ENCODE measurements around the gene BRME1. TPM values are rescaled to one million over a fixed set of nuclear protein-coding genes. Genes with fewer than 3 reads are reported as not detected.

BRME1 gene
- 12.0 TPM for total RNA-seq

- Histone ChIP-seq H3K27me3 (no peaks in the 10 kb centered on the region), H3K4me3 (peak within 1 kb of the TSS; percentile 79 to 99), H3K27ac (peak within 1 kb of the TSS; percentile 93), H3K36me3 (no peaks in the 10 kb centered on the region), H3K9me3 (no peaks in the 10 kb centered on the region), H3K4me1 (peaks cover 19% of the 10 kb centered on the region)
- no peak for DNase-seq (ENCODE audit: extremely low spot score in 2 of 2)
- intact Hi-C loops (cut with DNase I), result no loop called here
- TF ChIP-seq POLR2AphosphoS5 (IDR thresholded peaks at IDR 0.05; ENCODE audit: insufficient read depth in 1 of 2, low read depth in 1 of 2), result peak; percentile 28 to 58
- no peak for TF ChIP-seq POLR2A (IDR thresholded peaks at IDR 0.05)
Measured at GRCh38 chr19:13905634-13906520, at the start of gene BRME1, which contains the start of gene CC2D1A. Gene BRME1 (minus strand): TSS chr19:13906117. CDS start chr19:13904892, 1,225 bp downstream. Gene CC2D1A (plus strand): TSS chr19:13906201. CDS start chr19:13906442, 241 bp downstream.

- Histone ChIP-seq H3K36me3 (peaks cover 0 to 36% of the 10 kb centered on the region in 2 donors), H3K4me3 (no peak overlapping the region), H3K4me1 (peaks cover 12% of the 10 kb centered on the region), H3K27me3 (no peaks in the 10 kb centered on the region), H3K27ac (no peak overlapping the region), H3K9me3 (no peaks in the 10 kb centered on the region)
- no peak for TF ChIP-seq POLR2AphosphoS5 (IDR thresholded peaks at IDR 0.05; ENCODE audit: insufficient read depth in 1 of 2, low read depth in 1 of 2)
- TF ChIP-seq, protein P1, sequence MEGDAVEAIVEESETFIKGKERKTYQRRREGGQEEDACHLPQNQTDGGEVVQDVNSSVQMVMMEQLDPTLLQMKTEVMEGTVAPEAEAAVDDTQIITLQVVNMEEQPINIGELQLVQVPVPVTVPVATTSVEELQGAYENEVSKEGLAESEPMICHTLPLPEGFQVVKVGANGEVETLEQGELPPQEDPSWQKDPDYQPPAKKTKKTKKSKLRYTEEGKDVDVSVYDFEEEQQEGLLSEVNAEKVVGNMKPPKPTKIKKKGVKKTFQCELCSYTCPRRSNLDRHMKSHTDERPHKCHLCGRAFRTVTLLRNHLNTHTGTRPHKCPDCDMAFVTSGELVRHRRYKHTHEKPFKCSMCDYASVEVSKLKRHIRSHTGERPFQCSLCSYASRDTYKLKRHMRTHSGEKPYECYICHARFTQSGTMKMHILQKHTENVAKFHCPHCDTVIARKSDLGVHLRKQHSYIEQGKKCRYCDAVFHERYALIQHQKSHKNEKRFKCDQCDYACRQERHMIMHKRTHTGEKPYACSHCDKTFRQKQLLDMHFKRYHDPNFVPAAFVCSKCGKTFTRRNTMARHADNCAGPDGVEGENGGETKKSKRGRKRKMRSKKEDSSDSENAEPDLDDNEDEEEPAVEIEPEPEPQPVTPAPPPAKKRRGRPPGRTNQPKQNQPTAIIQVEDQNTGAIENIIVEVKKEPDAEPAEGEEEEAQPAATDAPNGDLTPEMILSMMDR (IDR thresholded peaks at IDR 0.05), result no peak
- no peak for TF ChIP-seq POLR2A (IDR thresholded peaks at IDR 0.05)
- intact Hi-C loops (cut with DNase I), result no loop called here
- no peak for DNase-seq (ENCODE audit: extremely low spot score in 2 of 2)
Measured at GRCh38 chr19:13954185-13954584, 48.3 kb upstream of the BRME1 start.

- peaks cover 12% of the 10 kb centered on the region for H3K4me1 ChIP-seq
- intact Hi-C loops (cut with DNase I), result no loop called here
- DNase-seq (ENCODE audit: extremely low spot score in 2 of 2), result no peak
- H3K9me3 ChIP-seq, result no peaks in the 10 kb centered on the region
- peaks cover 0 to 26% of the 10 kb centered on the region in 2 donors for H3K36me3 ChIP-seq
- H3K4me3 ChIP-seq, result peak overlapping the region; percentile 83 to 89
- no peak for TF ChIP-seq POLR2AphosphoS5 (IDR thresholded peaks at IDR 0.05; ENCODE audit: insufficient read depth in 1 of 2, low read depth in 1 of 2)
- no peak for TF ChIP-seq POLR2A (IDR thresholded peaks at IDR 0.05)
- TF ChIP-seq, protein P1 (IDR thresholded peaks at IDR 0.05), result no peak
- peak overlapping the region; percentile 70 for H3K27ac ChIP-seq
- no peaks in the 10 kb centered on the region for H3K27me3 ChIP-seq
Measured at GRCh38 chr19:13952931-13953531, 47.1 kb upstream of the BRME1 start.

DNA sequence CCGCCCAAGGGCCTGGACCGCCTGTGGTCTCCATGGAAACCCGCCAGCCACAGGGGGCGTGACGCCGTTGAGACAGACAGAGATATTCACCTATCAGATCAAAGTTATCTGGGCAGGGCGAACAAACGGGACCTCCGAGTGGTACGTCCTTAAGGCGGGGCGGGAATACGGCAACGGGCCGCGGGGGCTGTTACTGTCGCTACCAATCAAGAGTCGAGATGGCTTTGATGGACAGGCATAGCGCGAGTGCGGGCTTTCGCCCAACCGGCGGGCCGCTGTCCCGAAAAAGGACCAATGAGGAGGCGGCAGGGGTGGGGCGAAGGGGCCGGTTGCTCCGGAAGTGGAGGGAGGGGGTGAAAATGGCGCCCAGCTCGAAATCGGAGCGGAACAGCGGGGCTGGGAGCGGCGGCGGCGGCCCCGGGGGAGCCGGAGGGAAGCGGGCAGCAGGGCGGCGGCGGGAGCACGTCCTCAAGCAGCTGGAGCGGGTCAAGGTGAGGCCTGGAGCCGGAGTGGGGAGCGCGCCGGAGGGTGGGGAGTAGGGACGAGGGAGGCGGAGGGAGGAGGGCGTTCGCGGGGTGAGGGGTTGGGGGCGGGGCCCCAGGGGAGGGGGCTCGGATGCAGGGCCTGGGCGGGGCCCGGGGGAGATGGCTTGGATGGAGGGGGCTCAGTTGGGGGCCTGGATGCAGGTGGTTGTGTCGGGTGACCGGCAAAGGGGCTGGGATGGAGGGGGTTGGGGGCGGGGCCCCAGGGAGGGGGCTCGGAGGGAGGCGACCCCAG, 46.4 kb upstream of the BRME1 start, which contains the start of gene DCAF15:
DCAF15 (plus strand) TSS at position 356 of the 777 bp plus-strand sequence; CDS start at position 360, 4 bp downstream.
- Histone ChIP-seq H3K27me3 (no peaks in the 10 kb centered on the region), H3K36me3 (peaks cover 0 to 26% of the 10 kb centered on the region in 2 donors), H3K9me3 (no peaks in the 10 kb centered on the region), H3K4me1 (peaks cover 12% of the 10 kb centered on the region), H3K27ac (peak within 1 kb of the TSS; percentile 70), H3K4me3 (peak within 1 kb of the TSS; percentile 83 to 89)
- intact Hi-C loops (cut with DNase I), result no loop called here
- peak; percentile 100 for DNase-seq (ENCODE audit: extremely low spot score in 2 of 2)
- TF ChIP-seq POLR2A (IDR thresholded peaks at IDR 0.05), result peak in 1 of 2 donors; percentile 43
- peak; percentile 83 to 92 for TF ChIP-seq POLR2AphosphoS5 (IDR thresholded peaks at IDR 0.05; ENCODE audit: insufficient read depth in 1 of 2, low read depth in 1 of 2)
- TF ChIP-seq, protein P1 (IDR thresholded peaks at IDR 0.05), result no peak

GRCh38 chr19:13951799-13952153, 45.9 kb upstream of the BRME1 start:
- intact Hi-C loops (cut with DNase I), result no loop called here
- TF ChIP-seq, protein P1 (IDR thresholded peaks at IDR 0.05), result no peak
- no peak for TF ChIP-seq POLR2AphosphoS5 (IDR thresholded peaks at IDR 0.05; ENCODE audit: insufficient read depth in 1 of 2, low read depth in 1 of 2)
- no peak for TF ChIP-seq POLR2A (IDR thresholded peaks at IDR 0.05)
- Histone ChIP-seq H3K27me3 (no peaks in the 10 kb centered on the region), H3K27ac (no peak overlapping the region), H3K4me3 (peak overlapping the region; percentile 83 to 89), H3K9me3 (no peaks in the 10 kb centered on the region), H3K36me3 (peaks cover 0 to 21% of the 10 kb centered on the region in 2 donors), H3K4me1 (peaks cover 12% of the 10 kb centered on the region)
- DNase-seq (ENCODE audit: extremely low spot score in 2 of 2), result no peak
